HepG2 (cell line): Measurements from ENCODE around the gene C20orf204. TPM values are rescaled to one million over a fixed set of nuclear protein-coding genes. Genes with fewer than 3 reads are reported as not detected.

Experiments
- ARNT ChIP-seq: fragments of 450-650 bp; IDR thresholded peaks from 2 replicates; pipeline ENCODE4 v1.6.1; 2017
- BORCS8-MEF2B ChIP-seq: sonication (generic); formaldehyde crosslinking; IDR thresholded peaks from 2 replicates; pipeline ENCODE4 v1.8.0; 2022; ENCODE audit warnings: mild to moderate bottlenecking, missing genetic modification reagents
- HOXA5 ChIP-seq: sonication (generic); formaldehyde crosslinking; IDR thresholded peaks from 2 replicates; pipeline ENCODE4 v1.4.0; 2020; ENCODE audit warnings: missing genetic modification reagents
- MED1 ChIP-seq: sonication (generic); formaldehyde crosslinking; IDR thresholded peaks from 2 replicates; pipeline ENCODE4 v1.4.0; 2020; ENCODE audit warnings: missing genetic modification reagents
- NR0B2 ChIP-seq: sonication (generic); formaldehyde crosslinking; IDR thresholded peaks from 2 replicates; pipeline ENCODE4 v1.4.0; 2020; ENCODE audit warnings: mild to moderate bottlenecking, missing genetic modification reagents
- PHF8 ChIP-seq: sonication (generic); formaldehyde crosslinking; IDR thresholded peaks from 2 replicates; pipeline ENCODE4 v1.5.0; 2020; ENCODE audit warnings: missing genetic modification reagents
- POLR2A ChIP-seq, 2 experiments: IDR thresholded peaks; 2 replicates each; pipeline ENCODE4 v1.6.1; 2011; ENCODE audit warnings: low read depth in 2 of 2, low read length in 2 of 2, mild to moderate bottlenecking in 1 of 2, moderate library complexity in 1 of 2; ENCODE audit not compliant: insufficient read depth in 1 of 2
- REXO4 ChIP-seq: sonication (generic); formaldehyde crosslinking; IDR thresholded peaks from 2 replicates; pipeline ENCODE4 v1.8.0; 2022; ENCODE audit warnings: missing genetic modification reagents, mild to moderate bottlenecking, borderline replicate concordance
- SNAI1 ChIP-seq: sonication (generic); formaldehyde crosslinking; IDR thresholded peaks from 2 replicates; pipeline ENCODE4 v1.5.0; 2020; ENCODE audit warnings: mild to moderate bottlenecking, missing genetic modification reagents, borderline replicate concordance
- ZBTB10 ChIP-seq: sonication (generic); formaldehyde crosslinking; IDR thresholded peaks from 2 replicates; pipeline ENCODE4 v1.4.0; 2020; ENCODE audit warnings: missing genetic modification reagents, borderline replicate concordance
- ZNF12 ChIP-seq: sonication (generic); formaldehyde crosslinking; IDR thresholded peaks from 2 replicates; pipeline ENCODE4 v1.5.0; 2020; ENCODE audit warnings: missing genetic modification reagents
- ZNF891 ChIP-seq: sonication (generic); formaldehyde crosslinking; IDR thresholded peaks from 2 replicates; pipeline ENCODE4 v1.5.0; 2020; ENCODE audit warnings: mild to moderate bottlenecking, missing genetic modification reagents
- ZSCAN9 ChIP-seq: IDR thresholded peaks from 2 replicates; pipeline ENCODE4 v1.6.1; 2016; ENCODE audit warnings: borderline replicate concordance
- polyA plus RNA-seq, 8 experiments: library from polyadenylated mRNA; depleted of rRNA in 3 of 8; stranded (reverse) in 7 of 8; unstranded in 1 of 8; fragments of >200 nt; fragmentation: Illumina TruSeq in 4 of 8; extraction: Trizol in 4 of 8; gene quantifications; 2 replicates each; pipeline versions ENCODE4 v1.2.1 to v1.2.3, GENCODE V29; 2011 to 2016; ENCODE audit warnings: low read depth in 4 of 8, missing spikeins in 1 of 8, mixed read lengths in 1 of 8; ENCODE audit not compliant: insufficient read depth in 1 of 8
- total RNA-seq, 5 experiments: library from RNA; depleted of rRNA; stranded (reverse); fragments of >200 nt; fragmentation: Illumina TruSeq; extraction: Trizol; gene quantifications; 2 replicates each; pipeline ENCODE4 v1.2.3, GENCODE V29; 2016; ENCODE audit warnings: low read depth in 1 of 5
- TF ChIP-seq, protein P1 (sequence below): sonication (generic); formaldehyde crosslinking; IDR thresholded peaks from 2 replicates; pipeline ENCODE4 v1.9.0; 2022; ENCODE audit warnings: low read depth, missing genetic modification reagents
- TF ChIP-seq, protein P2 (sequence below): sonication (generic); formaldehyde crosslinking; IDR thresholded peaks from 2 replicates; pipeline ENCODE4 v1.4.0; 2020; ENCODE audit warnings: mild to moderate bottlenecking, missing genetic modification reagents, borderline replicate concordance
- TF ChIP-seq, protein P3 (sequence below): sonication (generic); formaldehyde crosslinking; IDR thresholded peaks from 2 replicates; pipeline ENCODE4 v1.8.1; 2022; ENCODE audit warnings: low read depth, mild to moderate bottlenecking, missing genetic modification reagents

Gene C20orf204
- total and polyA plus RNA-seq, 2 of the 13 experiments (the other 11 are each of a cell fraction or from before 2014, with no cell fraction given) = 22.1 to 80.0 TPM

- TF ChIP-seq ZBTB10 = no peak
- TF ChIP-seq ZNF891 (CRISPR knock-in tag) = peak; percentile 85
- TF ChIP-seq, protein P1, sequence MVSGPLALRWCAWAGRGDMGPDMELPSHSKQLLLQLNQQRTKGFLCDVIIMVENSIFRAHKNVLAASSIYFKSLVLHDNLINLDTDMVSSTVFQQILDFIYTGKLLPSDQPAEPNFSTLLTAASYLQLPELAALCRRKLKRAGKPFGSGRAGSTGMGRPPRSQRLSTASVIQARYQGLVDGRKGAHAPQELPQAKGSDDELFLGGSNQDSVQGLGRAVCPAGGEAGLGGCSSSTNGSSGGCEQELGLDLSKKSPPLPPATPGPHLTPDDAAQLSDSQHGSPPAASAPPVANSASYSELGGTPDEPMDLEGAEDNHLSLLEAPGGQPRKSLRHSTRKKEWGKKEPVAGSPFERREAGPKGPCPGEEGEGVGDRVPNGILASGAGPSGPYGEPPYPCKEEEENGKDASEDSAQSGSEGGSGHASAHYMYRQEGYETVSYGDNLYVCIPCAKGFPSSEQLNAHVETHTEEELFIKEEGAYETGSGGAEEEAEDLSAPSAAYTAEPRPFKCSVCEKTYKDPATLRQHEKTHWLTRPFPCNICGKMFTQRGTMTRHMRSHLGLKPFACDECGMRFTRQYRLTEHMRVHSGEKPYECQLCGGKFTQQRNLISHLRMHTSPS (CRISPR knock-in tag) = 0 out of 2 replicates have a peak, but pooled peaks have one; percentile 8
- no peak; the same call in 1 of the 2 replicates for TF ChIP-seq HOXA5 (CRISPR knock-in tag)
- TF ChIP-seq POLR2A (IDR thresholded peaks at IDR 0.05; ENCODE audit: insufficient read depth in 1 of 2, low read depth in 2 of 2, low read length in 2 of 2) = no peak; a peak in 1 of 4 replicates
- TF ChIP-seq MED1 (CRISPR knock-in tag) = 0 out of 2 replicates have a peak, but pooled peaks have one; percentile 17
- peak; percentile 61; the same call in 1 of the 2 replicates for TF ChIP-seq SNAI1 (CRISPR knock-in tag)
- TF ChIP-seq, protein P2, sequence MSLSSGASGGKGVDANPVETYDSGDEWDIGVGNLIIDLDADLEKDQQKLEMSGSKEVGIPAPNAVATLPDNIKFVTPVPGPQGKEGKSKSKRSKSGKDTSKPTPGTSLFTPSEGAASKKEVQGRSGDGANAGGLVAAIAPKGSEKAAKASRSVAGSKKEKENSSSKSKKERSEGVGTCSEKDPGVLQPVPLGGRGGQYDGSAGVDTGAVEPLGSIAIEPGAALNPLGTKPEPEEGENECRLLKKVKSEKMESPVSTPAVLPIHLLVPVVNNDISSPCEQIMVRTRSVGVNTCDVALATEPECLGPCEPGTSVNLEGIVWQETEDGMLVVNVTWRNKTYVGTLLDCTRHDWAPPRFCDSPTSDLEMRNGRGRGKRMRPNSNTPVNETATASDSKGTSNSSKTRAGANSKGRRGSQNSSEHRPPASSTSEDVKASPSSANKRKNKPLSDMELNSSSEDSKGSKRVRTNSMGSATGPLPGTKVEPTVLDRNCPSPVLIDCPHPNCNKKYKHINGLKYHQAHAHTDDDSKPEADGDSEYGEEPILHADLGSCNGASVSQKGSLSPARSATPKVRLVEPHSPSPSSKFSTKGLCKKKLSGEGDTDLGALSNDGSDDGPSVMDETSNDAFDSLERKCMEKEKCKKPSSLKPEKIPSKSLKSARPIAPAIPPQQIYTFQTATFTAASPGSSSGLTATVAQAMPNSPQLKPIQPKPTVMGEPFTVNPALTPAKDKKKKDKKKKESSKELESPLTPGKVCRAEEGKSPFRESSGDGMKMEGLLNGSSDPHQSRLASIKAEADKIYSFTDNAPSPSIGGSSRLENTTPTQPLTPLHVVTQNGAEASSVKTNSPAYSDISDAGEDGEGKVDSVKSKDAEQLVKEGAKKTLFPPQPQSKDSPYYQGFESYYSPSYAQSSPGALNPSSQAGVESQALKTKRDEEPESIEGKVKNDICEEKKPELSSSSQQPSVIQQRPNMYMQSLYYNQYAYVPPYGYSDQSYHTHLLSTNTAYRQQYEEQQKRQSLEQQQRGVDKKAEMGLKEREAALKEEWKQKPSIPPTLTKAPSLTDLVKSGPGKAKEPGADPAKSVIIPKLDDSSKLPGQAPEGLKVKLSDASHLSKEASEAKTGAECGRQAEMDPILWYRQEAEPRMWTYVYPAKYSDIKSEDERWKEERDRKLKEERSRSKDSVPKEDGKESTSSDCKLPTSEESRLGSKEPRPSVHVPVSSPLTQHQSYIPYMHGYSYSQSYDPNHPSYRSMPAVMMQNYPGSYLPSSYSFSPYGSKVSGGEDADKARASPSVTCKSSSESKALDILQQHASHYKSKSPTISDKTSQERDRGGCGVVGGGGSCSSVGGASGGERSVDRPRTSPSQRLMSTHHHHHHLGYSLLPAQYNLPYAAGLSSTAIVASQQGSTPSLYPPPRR (CRISPR knock-in tag) = peak; percentile 63
- peak; percentile 53 for TF ChIP-seq NR0B2 (CRISPR knock-in tag)
- TF ChIP-seq, protein P3, sequence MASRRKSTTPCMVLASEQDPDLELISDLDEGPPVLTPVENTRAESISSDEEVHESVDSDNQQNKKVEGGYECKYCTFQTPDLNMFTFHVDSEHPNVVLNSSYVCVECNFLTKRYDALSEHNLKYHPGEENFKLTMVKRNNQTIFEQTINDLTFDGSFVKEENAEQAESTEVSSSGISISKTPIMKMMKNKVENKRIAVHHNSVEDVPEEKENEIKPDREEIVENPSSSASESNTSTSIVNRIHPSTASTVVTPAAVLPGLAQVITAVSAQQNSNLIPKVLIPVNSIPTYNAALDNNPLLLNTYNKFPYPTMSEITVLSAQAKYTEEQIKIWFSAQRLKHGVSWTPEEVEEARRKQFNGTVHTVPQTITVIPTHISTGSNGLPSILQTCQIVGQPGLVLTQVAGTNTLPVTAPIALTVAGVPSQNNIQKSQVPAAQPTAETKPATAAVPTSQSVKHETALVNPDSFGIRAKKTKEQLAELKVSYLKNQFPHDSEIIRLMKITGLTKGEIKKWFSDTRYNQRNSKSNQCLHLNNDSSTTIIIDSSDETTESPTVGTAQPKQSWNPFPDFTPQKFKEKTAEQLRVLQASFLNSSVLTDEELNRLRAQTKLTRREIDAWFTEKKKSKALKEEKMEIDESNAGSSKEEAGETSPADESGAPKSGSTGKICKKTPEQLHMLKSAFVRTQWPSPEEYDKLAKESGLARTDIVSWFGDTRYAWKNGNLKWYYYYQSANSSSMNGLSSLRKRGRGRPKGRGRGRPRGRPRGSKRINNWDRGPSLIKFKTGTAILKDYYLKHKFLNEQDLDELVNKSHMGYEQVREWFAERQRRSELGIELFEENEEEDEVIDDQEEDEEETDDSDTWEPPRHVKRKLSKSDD (CRISPR knock-in tag) = peak; percentile 57; the same call in 1 of the 2 replicates
- TF ChIP-seq PHF8 (CRISPR knock-in tag) = peak; percentile 56
- 0 out of 2 replicates have a peak, but pooled peaks have one; percentile 46 for TF ChIP-seq REXO4
- no peak for TF ChIP-seq ZSCAN9 (CRISPR knock-in tag)
- TF ChIP-seq ZNF12 = peak; percentile 37; the same call in 1 of the 2 replicates
- no peak for TF ChIP-seq ARNT
- peak; percentile 82 for TF ChIP-seq BORCS8-MEF2B
These were observed 21.1 kb downstream of the C20orf204 start (continued) for GRCh38 chr20:64056889-64057627.
